Left ventricle myocardium superior (tissue), 1 donor: ENCODE data around the gene STKLD1. TPM values are rescaled to one million over a fixed set of nuclear protein-coding genes. Genes with fewer than 3 reads are reported as not detected.
"Not testable (repeated sequence)": the region's sequence is repeated elsewhere in the genome, so short reads cannot be mapped to it uniquely, and the experiment has no call there.

Experiments used
- ATAC-seq: fragments of 200-7000 bp; cut with Tn5 transposase; one replicate; pipeline ENCODE4 v1.9.1; 2020; ENCODE audit warnings: mild to moderate bottlenecking, moderate library complexity
- DNase-seq: peaks from one replicate; pipeline ENCODE4 v3.0.0-alpha.2; 2020
- intact Hi-C: fragments of 100-400 bp; cut with micrococcal nuclease; formaldehyde crosslinking; loops from one replicate; pipeline ENCODE4 v1.11.0; 2022
- total RNA-seq: library from RNA; stranded (reverse); fragmentation: NEBNext Ultra II Directional; extraction: Animal tissue kit (Norgen Biotek cat#: 25700); gene quantifications from one replicate; pipeline ENCODE4 v1.2.1, GENCODE V29; 2021
- donor health status: DM: no; HTN: yes; CAD: no; lungs with severe emphysema.

Gene STKLD1
- total RNA-seq, 1 donor from 2014 or later, result 0.17 TPM

DNA sequence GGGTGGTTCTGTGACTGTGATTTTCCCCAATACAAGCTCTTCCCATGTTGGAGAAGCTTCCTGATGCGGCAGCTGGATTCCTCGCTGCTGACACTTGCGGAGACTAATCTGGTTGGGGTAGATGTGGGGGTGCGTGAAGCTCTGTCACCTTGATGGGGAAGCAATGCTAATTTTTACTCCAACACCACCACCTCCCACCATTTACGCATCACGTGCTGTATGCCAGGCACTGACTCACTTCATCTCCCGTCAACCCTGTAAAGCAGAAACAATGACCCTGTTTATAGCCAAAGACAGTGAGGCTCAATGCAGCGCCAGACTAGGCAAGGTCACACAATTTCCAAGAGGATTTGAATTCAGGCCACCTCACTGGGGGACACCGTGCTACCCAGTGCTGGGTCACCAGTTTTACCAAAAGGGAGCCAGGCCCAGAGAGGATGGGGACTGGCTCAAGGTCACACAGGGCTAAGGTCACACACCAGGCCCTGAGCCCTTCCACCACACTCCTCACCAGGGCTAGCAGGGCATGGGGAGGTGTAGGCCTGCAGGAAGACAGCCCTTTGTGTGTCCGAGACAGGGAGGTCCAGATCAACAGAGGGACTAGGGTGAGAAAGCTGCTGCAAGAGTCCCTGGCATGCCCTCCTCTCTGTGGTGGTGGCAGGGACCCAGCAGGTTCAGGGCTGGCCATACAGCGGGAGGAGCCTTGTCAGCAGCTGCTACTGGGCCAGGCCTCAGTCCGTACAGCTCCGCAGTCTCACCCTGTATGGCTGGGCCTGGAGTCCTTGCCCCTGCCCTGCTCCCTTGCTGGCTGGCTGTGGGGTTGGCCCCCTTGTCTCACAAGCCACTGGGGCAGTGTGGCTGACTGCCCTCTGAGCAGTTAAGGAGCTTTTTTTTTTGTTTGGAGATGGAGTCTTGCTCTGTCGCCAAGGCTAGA lies 3.3 kb downstream of the STKLD1 start:
- ATAC-seq (no peak), DNase-seq (no peak)
- intact Hi-C loops, result no loop called here

GRCh38 chr9:133380734-133381133 lies 4.6 kb downstream of the STKLD1 start:
- intact Hi-C loops, result no loop called here
- no peak for ATAC-seq

GRCh38 chr9:133382507-133383141 lies 6.5 kb downstream of the STKLD1 start:
- DNase-seq (no peak), ATAC-seq (no peak)
- intact Hi-C loops, result no loop called here

More at GRCh38 chr9:133380734-133381133, 4.6 kb downstream of the STKLD1 start:
- DNase-seq, result no peak

DNA sequence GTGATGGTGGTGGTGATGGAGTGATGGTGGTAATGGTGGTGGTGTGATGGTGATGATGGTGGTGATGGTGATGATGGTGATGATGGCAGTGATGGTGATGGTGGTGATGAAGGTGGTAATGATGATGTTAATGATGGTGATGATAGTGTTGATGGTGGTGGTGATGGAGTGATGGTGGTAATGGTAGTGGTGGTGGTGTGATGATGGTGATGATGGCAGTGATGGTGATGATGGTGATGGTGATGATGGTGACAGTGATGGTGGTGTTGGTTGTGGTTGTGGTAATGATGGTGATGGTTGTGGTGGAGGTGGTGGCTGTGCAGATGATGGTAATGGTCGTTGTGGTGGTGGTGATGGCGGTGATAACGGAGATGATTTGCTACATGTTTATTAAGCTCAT lies 7.3 kb downstream of the STKLD1 start:
- ATAC-seq, result no peak
- intact Hi-C loops, result no loop called here
- no peak for DNase-seq

DNA sequence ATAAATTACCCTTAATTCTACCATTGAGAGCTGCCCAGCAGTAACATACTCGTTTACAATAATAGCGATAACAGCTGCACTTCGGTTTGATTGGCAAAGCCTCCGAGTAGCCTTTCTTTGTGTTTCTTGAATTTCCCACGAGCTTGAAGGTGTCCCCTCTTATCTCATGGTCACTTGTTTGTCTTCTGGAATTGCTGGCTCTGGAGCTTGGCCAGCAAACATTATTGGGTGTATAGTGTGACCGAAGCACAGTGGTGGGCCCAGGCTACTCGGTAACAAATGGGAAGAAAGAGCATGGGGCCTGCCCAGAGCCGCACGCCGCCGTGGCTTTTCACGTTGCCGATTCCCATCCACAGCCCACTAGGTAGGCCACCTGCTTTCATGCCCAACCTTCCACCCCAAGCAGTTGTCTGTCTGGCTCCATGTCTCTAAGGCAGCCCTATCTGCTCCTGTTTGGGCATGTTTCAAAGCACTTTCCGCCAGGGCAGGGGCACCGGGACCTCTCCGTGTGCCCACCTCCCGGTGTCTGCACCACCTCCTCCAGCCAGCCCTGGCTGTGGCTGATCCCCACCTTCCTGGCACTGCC lies 8.7 kb downstream of the STKLD1 start:
- no peak for DNase-seq
- ATAC-seq, result no peak
- intact Hi-C loops, result no loop called here

DNA sequence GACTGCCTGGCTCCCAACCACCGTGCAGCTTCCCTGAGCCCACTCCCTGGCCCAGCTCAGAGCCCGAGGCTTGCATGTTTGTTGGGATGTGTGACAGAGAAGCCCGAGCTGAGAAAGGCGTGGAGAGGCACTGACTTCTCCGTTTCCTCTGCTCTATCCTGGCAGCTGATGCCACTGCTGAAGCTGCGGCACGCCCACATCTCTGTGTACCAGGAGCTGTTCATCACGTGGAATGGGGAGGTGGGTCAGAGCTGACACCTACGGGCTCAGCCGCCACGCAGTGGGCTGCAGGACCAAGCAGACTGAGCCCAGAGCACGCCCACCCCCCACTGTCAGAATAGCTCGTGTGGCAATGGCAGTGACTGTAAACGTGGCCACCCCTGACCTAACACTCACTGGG lies 9.3 kb downstream of the STKLD1 start:
- no peak for ATAC-seq
- intact Hi-C loops, result no loop called here
- no peak for DNase-seq

- no peak for DNase-seq
- no peak for ATAC-seq
- intact Hi-C loops, result no loop called here
Measured at GRCh38 chr9:133386338-133386737, 10.2 kb downstream of the STKLD1 start.

GRCh38 chr9:133387680-133388079 lies 11.5 kb downstream of the STKLD1 start:
- intact Hi-C loops, result no loop called here
- ATAC-seq (no peak), DNase-seq (no peak)

DNA sequence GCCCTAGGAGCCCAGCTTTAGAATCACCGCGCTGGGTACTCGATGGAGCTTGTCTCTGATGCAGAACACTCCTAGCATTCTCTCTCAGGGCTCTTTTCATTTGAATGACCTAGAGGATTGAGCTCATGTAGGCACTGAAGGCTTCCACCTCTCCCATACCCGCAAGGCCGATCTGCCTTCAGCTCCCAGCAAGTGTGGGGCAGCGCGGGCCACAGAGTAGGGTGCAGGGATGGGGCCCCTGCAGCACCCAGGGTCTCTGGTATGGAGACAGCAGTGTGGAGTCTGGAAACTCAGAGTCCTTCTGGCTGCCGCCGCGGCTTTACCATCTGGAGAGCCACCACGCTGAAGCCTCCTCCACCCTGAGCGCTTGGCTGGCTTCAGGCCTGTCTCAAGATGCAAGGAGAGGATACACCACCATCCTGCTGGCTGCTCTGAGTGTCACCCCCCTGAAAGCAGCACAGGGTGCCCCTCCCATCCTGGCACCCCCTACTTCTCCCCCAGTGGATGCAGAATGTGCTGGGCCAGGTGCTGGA lies 12.9 kb downstream of the STKLD1 start:
- intact Hi-C loops, result no loop called here
- no peak for DNase-seq
- ATAC-seq, result no peak

DNA sequence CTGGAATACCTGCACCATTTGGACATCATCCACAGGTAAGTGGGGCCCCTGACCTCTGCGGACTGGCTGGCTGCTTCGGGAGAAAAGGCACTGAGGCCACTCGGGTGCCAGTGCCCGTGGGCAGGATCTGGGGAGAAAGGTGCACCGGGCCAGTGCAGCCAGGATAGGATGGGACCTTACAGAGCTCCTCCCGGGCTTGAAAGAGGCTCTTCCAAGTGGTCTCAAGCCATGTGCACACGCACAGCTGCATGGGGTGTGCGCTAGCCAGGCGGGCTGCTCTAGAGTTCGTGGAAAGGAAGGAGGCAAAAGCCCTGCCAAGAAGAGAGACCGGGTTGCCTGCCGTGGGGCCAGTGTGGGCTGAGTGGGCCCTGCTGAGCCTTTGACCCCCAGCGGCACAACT lies 13.4 kb downstream of the STKLD1 start:
- intact Hi-C loops, result no loop called here
- no peak for DNase-seq

DNA sequence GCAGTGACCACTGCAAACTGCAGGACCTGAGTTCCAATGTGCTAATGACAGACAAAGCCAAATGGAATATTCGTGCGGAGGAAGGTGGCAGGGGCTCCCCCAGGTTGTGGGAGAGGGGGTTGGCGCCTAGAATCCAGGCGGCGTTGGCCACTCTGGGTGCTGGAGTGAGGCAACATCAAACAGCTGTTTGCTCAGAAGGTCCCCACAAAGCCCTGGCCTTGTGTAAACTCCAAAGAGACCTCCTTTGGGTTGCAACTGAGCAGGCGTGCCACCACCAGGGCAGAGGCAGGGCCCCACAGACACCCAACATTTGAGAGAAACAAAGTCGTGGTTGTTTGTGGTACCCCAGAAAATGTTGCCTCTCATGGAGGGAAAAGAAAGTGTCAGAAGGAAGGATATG lies 14.5 kb downstream of the STKLD1 start:
- intact Hi-C loops, result no loop called here

More for the DNA sequence above, 13.4 kb downstream of the STKLD1 start:
- no peak for ATAC-seq

DNA sequence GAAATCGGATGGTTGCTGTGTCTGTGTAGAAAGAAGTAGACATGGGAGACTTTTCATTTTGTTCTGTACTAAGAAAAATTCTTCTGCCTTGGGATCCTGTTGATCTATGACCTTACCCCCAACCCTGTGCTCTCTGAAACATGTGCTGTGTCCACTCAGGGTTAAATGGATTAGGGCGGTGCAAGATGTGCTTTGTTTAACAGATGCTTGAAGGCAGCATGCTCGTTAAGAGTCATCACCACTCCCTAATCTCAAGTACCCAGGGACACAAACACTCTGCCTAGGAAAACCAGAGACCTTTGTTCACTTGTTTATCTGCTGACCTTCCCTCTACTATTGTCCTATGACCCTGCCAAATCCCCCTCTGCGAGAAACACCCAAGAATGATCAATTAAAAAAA lies 15.3 kb downstream of the STKLD1 start:
- DNase-seq, ATAC-seq, intact Hi-C loops: not testable (repeated sequence)

More for the DNA sequence above, 14.5 kb downstream of the STKLD1 start:
- DNase-seq (no peak), ATAC-seq (no peak)

DNA sequence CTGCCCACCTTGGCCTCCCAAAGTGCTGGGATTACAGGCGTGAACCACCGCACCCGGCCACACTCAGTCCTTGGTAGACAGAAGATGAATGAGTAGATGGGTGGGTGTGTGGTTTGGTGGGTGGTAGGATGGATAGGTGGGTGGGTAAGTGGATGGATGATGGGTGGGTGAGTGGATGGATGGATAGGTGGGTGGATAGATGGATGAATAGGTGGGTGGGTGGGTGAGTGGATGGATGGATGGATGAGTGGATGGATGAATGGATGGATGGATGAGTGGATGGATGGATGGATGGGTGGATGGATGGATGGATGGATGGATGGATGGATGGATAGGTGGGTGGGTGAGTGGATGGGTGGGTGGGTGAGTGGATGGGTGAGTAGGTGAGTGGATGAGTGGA lies 16.1 kb downstream of the STKLD1 start:
- DNase-seq, ATAC-seq, intact Hi-C loops: not testable (repeated sequence)

- ATAC-seq (no peak), DNase-seq (no peak)
- intact Hi-C loops, result no loop called here
Measured at GRCh38 chr9:133393399-133393798, 17.2 kb downstream of the STKLD1 start.

GRCh38 chr9:133394687-133395271 lies 18.6 kb downstream of the STKLD1 start:
- no peak for DNase-seq
- intact Hi-C loops, result no loop called here
- no peak for ATAC-seq

- intact Hi-C loops, result no loop called here
- DNase-seq (no peak), ATAC-seq (peak; percentile 15)
Measured at GRCh38 chr9:133396952-133397351, 20.8 kb downstream of the STKLD1 start.

DNA sequence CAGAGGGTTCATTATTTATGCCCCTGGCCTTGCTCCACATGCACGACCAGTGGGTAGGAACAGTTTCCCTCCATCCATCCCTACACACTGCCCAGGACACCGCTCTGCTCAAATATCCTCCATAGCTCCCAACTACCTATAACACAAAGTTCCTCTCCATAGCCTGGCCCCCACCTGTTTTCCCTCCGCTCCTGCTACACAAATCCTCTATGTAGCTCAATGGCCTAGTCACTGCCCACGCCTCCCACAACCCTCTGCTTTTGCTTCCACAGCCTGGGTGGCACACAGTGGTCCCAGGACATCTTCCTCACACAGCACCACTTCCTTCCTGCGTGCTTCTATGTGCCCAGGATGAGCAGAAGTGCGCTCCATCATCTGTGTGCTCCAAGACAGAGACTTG lies 21.2 kb downstream of the STKLD1 start:
- ATAC-seq, result no peak
- no peak for DNase-seq
- intact Hi-C loops, result no loop called here

GRCh38 chr9:133397895-133398294 lies 21.7 kb downstream of the STKLD1 start:
- intact Hi-C loops, result no loop called here
- ATAC-seq, result no peak

DNA sequence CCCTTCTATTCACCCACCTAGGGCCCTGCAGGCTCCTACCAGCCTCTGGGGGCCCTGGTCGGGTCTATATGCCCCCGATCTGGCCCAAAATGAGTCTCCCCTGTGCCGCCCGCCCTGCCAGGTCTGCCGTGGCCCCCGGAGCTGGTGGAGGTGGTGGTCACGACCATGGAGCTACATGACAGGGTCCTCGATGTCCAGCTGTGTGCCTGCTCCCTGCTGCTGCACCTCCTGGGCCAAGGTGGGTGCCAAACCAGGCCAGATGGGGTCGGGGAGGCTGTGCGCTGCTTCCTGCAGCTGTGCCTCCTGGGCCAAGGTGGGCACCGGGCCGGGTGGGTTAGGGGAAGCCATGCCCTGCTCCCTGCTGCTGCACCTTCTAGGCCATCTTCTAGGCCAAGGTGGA lies 24.1 kb downstream of the STKLD1 start:
- ATAC-seq, result no peak
- DNase-seq, result no peak
- intact Hi-C loops, result loop anchor here (10.0 kb wide), 2 partner anchors 85 to 325 kb away; no protein-coding TSS in a partner anchor

More at GRCh38 chr9:133397895-133398294, 21.7 kb downstream of the STKLD1 start:
- DNase-seq, result no peak
